GM10266 (cell line): ENCODE measurements around the gene CCDC81.

Experiments used
- DNase-seq: peaks from one replicate; pipeline ENCODE4 v3.0.0; 2012; ENCODE audit errors: extremely low spot score
- CTCF ChIP-seq: IDR thresholded peaks from 2 replicates; pipeline ENCODE4 v1.5.1; 2012; ENCODE audit warnings: mild to moderate bottlenecking, low read depth; ENCODE audit not compliant: control insufficient read depth, insufficient read depth; ENCODE audit errors: missing control alignments

The CCDC81 gene

GRCh38 chr11:86440305-86440716, 65.6 kb downstream of the CCDC81 start:
- no peak for TF ChIP-seq CTCF
- DNase-seq: no peak

- no peak for DNase-seq
- no peak for TF ChIP-seq CTCF
These were observed 66.2 kb downstream of the CCDC81 start for GRCh38 chr11:86440843-86441242.

GRCh38 chr11:86442420-86442819, 67.7 kb downstream of the CCDC81 start:
- TF ChIP-seq CTCF: no peak
- DNase-seq: no peak

GRCh38 chr11:86442827-86443226, 68.1 kb downstream of the CCDC81 start:
- no peak for DNase-seq
- TF ChIP-seq CTCF: no peak

- no peak for TF ChIP-seq CTCF
- DNase-seq: peak; percentile 40
These were observed 68.7 kb downstream of the CCDC81 start for GRCh38 chr11:86443415-86443814.

GRCh38 chr11:86444981-86445380, 70.3 kb downstream of the CCDC81 start:
- no peak for DNase-seq
- no peak for TF ChIP-seq CTCF

GRCh38 chr11:86446163-86446923, 71.7 kb downstream of the CCDC81 start:
- no peak for DNase-seq
- TF ChIP-seq CTCF: no peak
